CD4-positive, alpha-beta T cell (primary cell): ENCODE data around the gene WDR55. TPM values are rescaled to one million over a fixed set of nuclear protein-coding genes. Genes with fewer than 3 reads are reported as not detected.
A peak's percentile ranks its signal among the peaks of the same experiment; 100 is the strongest.
"Not testable (repeated sequence)": the region's sequence is repeated elsewhere in the genome, so short reads cannot be mapped to it uniquely, and the experiment has no call there.

ENCODE experiments used
- ATAC-seq: fragments of 200-7000 bp; cut with Tn5 transposase; one replicate; pipeline ENCODE4 v1.10.0; 2022; ENCODE audit warnings: mild to moderate bottlenecking; ENCODE audit not compliant: poor library complexity
- CTCF ChIA-PET: fragments of 350-600 bp; sonication (Branson Sonifier 250); formaldehyde crosslinking; loops from one replicate; lab custom pipeline; 2021; ENCODE audit warnings: antibody characterized with exemption, inconsistent platforms; lab: Charles Lee
- POLR2A ChIA-PET: fragments of 350-600 bp; sonication (Branson Sonifier 250); formaldehyde crosslinking; loops from one replicate; lab custom pipeline; 2021; ENCODE audit warnings: antibody characterized with exemption, inconsistent platforms; lab: Charles Lee
- DNase-seq, 14 experiments: peaks; one replicate each; pipeline ENCODE4 v3.0.0-alpha.2; 2013 to 2020; ENCODE audit warnings: mixed read lengths in 2 of 14
- H3K27ac ChIP-seq, 2 donors: one replicate each; pipeline versions ENCODE4 v1.5.1 to v1.7.0; 2013; ENCODE audit warnings: low read length in 2 of 2, low read depth in 1 of 2, mild to moderate bottlenecking in 1 of 2
- H3K27me3 ChIP-seq, 2 experiments: 1 replicate in 1 of 2; 2 replicates in 1 of 2; pipeline versions ENCODE4 v1.6.1 to v1.7.0; 2013; ENCODE audit warnings: low read length in 2 of 2, control low read depth in 1 of 2, mild to moderate bottlenecking in 1 of 2, moderate library complexity in 1 of 2; ENCODE audit not compliant: insufficient read depth in 2 of 2, control insufficient read depth in 1 of 2
- H3K36me3 ChIP-seq: one replicate; pipeline ENCODE4 v1.6.1; 2013; ENCODE audit warnings: low read length, control low read depth; ENCODE audit not compliant: insufficient read depth
- H3K4me1 ChIP-seq: one replicate; pipeline ENCODE4 v1.6.1; 2013; ENCODE audit warnings: low read length, control low read depth; ENCODE audit not compliant: insufficient read depth
- H3K4me3 ChIP-seq: one replicate; pipeline ENCODE4 v1.5.1; 2013; ENCODE audit warnings: mild to moderate bottlenecking, low read length, moderate library complexity
- H3K9me3 ChIP-seq, 2 experiments: 1 replicate in 1 of 2; 2 replicates in 1 of 2; pipeline versions ENCODE4 v1.6.1 to v1.7.0; 2013; ENCODE audit warnings: low read length in 2 of 2, mild to moderate bottlenecking in 2 of 2, control low read depth in 1 of 2, moderate library complexity in 1 of 2; ENCODE audit not compliant: control insufficient read depth in 1 of 2, insufficient read depth in 1 of 2
- H3K27ac Mint-ChIP-seq: one replicate; pipeline ENCODE4 v1.8.0; 2020; ENCODE audit warnings: mixed read lengths
- H3K27me3 Mint-ChIP-seq: one replicate; pipeline ENCODE4 v1.8.0; 2021; ENCODE audit warnings: mixed read lengths
- H3K36me3 Mint-ChIP-seq: one replicate; pipeline ENCODE4 v1.8.0; 2021; ENCODE audit warnings: low read depth, mixed read lengths
- H3K4me1 Mint-ChIP-seq: one replicate; pipeline ENCODE4 v1.8.0; 2021; ENCODE audit warnings: low read depth, mixed read lengths
- H3K4me3 Mint-ChIP-seq: one replicate; pipeline ENCODE4 v1.8.0; 2020; ENCODE audit warnings: mild to moderate bottlenecking, mixed read lengths
- H3K9me3 Mint-ChIP-seq: one replicate; pipeline ENCODE4 v1.8.0; 2020; ENCODE audit warnings: mixed read lengths
- intact Hi-C, 2 experiments: fragments of 100-400 bp; cut with DNase I in 1 of 2; cut with micrococcal nuclease in 1 of 2; formaldehyde crosslinking; loops; one replicate each; pipeline versions ENCODE4 v1.15.1 to v1.9.0; 2023 to 2025; cut with DNase I, micrococcal nuclease
- total RNA-seq, 174 experiments: library from RNA in 2 of 174; stranded (reverse) in 2 of 174; gene quantifications; one replicate each; pipeline ENCODE4 v1.2.3 and lab custom pipeline; 2021 to 2026
- TF ChIP-seq, protein P1 (sequence below): fragments of 200-600 bp; IDR thresholded peaks from one replicate; pipeline ENCODE4 v1.8.0; 2022; ENCODE audit warnings: antibody characterized with exemption, mild to moderate bottlenecking

Gene WDR55
- total RNA-seq, 2 experiments from 2014 or later: 40.1 to 42.9 TPM

DNA sequence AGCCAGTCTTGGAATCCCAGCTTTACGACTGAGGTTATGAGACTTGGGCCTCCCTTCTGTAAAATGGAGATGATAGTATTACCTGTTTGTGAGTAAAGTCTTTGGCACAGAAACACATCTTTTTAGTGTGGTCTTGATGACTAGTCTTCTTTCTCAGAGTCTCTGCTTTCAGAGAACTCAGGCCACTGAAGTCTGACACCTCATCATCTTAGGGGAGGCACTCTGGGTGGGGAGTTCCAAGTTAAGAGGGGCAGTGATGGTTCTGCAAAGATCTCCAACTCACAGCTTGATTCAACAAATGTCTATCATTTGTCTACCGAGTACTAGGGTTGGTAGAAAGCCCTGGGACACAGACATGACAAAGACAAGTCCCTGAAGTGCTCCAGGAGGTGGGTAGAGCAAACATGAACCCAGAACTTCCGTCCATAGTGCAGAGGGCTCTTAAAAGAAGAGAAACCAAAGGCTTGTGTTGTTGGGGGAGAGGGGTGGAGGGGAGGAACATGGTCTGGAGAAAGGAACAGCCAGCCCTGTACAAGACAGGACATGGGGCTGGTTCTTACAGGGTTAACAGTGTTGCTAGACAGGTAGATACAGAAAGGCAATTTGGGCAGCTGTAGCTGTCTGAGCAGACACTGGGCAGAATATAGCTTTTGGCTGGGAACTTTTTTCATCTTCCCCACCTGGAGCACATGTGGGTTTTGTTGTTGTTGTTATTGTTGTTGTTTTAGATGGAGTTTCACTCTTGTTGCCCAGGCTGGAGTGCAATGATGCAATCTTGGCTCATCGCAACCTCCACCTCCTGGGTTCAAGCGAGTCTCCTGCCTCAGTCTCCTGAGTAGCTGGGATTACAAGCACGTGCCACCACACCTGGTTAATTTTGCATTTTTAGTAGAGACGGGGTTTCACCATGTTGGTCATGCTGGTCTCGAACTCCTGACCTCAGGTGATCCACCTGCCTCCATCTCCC, 29.1 kb upstream of the WDR55 start:
- H3K4me3 Mint-ChIP-seq: peak overlapping the region; percentile 64
- no peaks in the 10 kb centered on the region for H3K36me3 ChIP-seq
- CTCF ChIA-PET: interaction anchor here (0.9 to 3.1 kb wide), 5 partner anchors 12 to 88 kb away, joined by 3 to 18 read pairs (median 3); partner anchors contain the start of genes EIF4EBP3, IK and NDUFA2
- no peaks in the 10 kb centered on the region for H3K9me3 Mint-ChIP-seq
- H3K4me1 ChIP-seq: peaks cover 42% of the 10 kb centered on the region
- no peaks in the 10 kb centered on the region for H3K27me3 Mint-ChIP-seq
- POLR2A ChIA-PET: interaction anchor here (0.7 to 2.6 kb wide), 6 partner anchors 12 to 234 kb away, joined by 3 to 19 read pairs (median 4); partner anchors contain the start of genes ANKHD1, EIF4EBP3, IK and NDUFA2
- intact Hi-C loops: loop anchor here (1.0 to 10.0 kb wide), 6 partner anchors 57 to 531 kb away; partner anchors contain the start of genes ANKHD1 (in 1 of the 2), EIF4EBP3 (in 1 of the 2), HARS1 (in 1 of the 2) and HARS2 (in 1 of the 2)
- DNase-seq: no peak
- H3K4me3 ChIP-seq: no peak overlapping the region
- no peak for ATAC-seq
- peak overlapping the region; percentile 60 for H3K27ac Mint-ChIP-seq
- no peaks in the 10 kb centered on the region for H3K27me3 ChIP-seq
- H3K36me3 Mint-ChIP-seq: peaks cover 9% of the 10 kb centered on the region
- no peaks in the 10 kb centered on the region for H3K9me3 ChIP-seq
- H3K27ac ChIP-seq: no peak overlapping the region
- H3K4me1 Mint-ChIP-seq: peaks cover 44% of the 10 kb centered on the region
- TF ChIP-seq, protein P1, sequence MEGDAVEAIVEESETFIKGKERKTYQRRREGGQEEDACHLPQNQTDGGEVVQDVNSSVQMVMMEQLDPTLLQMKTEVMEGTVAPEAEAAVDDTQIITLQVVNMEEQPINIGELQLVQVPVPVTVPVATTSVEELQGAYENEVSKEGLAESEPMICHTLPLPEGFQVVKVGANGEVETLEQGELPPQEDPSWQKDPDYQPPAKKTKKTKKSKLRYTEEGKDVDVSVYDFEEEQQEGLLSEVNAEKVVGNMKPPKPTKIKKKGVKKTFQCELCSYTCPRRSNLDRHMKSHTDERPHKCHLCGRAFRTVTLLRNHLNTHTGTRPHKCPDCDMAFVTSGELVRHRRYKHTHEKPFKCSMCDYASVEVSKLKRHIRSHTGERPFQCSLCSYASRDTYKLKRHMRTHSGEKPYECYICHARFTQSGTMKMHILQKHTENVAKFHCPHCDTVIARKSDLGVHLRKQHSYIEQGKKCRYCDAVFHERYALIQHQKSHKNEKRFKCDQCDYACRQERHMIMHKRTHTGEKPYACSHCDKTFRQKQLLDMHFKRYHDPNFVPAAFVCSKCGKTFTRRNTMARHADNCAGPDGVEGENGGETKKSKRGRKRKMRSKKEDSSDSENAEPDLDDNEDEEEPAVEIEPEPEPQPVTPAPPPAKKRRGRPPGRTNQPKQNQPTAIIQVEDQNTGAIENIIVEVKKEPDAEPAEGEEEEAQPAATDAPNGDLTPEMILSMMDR: no peak

DNA sequence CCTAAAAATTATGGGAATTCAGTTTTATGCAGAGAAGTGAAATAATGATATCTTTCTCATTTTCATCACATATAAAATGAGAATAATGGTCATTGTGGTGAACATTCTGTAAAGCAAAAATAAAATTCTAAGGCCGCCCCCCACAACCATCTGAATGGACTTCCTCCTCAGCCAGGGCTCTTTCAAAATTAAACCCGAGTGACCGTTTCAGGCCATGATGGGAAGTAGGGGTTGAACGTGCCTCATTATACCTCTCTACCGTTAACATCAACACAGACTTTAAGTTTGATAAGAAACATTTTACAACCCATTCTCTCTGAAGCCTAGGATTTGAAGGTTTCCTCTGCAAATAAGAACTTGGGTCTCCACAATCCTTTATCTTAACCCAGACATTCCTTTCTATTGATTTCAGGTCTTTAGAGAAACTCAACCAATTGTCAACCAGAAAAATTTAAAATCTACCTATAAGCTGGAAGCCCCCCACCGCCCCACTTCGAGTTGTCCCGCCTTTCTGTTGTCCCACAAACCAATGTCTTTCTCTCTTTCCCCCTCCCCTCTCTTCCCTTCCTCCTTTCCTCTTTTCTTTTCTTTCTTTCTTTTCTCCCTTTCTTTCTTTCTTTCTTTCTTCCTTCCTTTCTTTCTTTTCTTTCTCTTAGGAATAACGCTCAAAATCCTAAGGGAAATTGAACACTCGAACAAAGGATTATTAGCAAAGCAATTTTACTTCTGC, 27.2 kb upstream of the WDR55 start:
- Mint-ChIP-seq H3K9me3 (no peaks in the 10 kb centered on the region), H3K27ac (peak overlapping the region; percentile 93), H3K27me3 (no peaks in the 10 kb centered on the region), H3K36me3 (peaks cover 23% of the 10 kb centered on the region), H3K4me1 (peaks cover 43% of the 10 kb centered on the region), H3K4me3 (peak overlapping the region; percentile 92)
- Histone ChIP-seq H3K4me1 (peaks cover 34% of the 10 kb centered on the region), H3K36me3 (peaks cover 10% of the 10 kb centered on the region), H3K4me3 (no peak overlapping the region), H3K27me3 (no peaks in the 10 kb centered on the region), H3K27ac (no peak overlapping the region), H3K9me3 (no peaks in the 10 kb centered on the region)
- no peak for DNase-seq
- TF ChIP-seq, protein P1: no peak
- intact Hi-C loops: loop anchor here (2.0 to 10.0 kb wide), 8 partner anchors 55 to 533 kb away; partner anchors contain the start of genes EIF4EBP3 (in 2 of the 2), ANKHD1 (in 1 of the 2), APBB3 (in 1 of the 2) and HARS1 (in 1 of the 2)
- ChIA-PET POLR2A (no interaction called here), CTCF (interaction anchor here (1.1 to 3.1 kb wide), 3 partner anchors 10 to 90 kb away, joined by 3 to 18 read pairs (median 14); partner anchors contain the start of genes EIF4EBP3, IK and NDUFA2)
- ATAC-seq: no peak

DNA sequence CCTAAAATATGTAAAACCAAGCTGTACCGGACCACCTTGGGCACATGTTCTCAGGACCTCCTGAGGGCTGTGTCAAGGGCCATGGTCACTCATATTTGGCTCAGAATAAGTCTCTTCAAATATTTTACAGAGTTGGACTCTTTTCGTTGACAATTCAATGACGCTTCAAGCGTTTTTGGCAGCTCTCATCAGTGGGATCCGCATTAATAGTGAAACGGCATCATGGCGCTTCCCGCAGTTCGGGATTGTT, 25.9 kb upstream of the WDR55 start:
- ChIA-PET POLR2A (interaction anchor here (0.6 to 2.4 kb wide), 9 partner anchors 9 to 237 kb away, joined by 3 to 48 read pairs (median 7); partner anchors contain the start of genes ANKHD1, APBB3, EIF4EBP3 and IK), CTCF (interaction anchor here (0.6 to 2.3 kb wide), 8 partner anchors 9 to 295 kb away, joined by 3 to 22 read pairs (median 4); partner anchors contain the start of genes EIF4EBP3, HARS1, HARS2 and IK)
- not testable (repeated sequence) for H3K9me3 ChIP-seq, DNase-seq, H3K27me3 ChIP-seq, H3K27me3 Mint-ChIP-seq, H3K9me3 Mint-ChIP-seq
- Mint-ChIP-seq H3K4me1 (peaks cover 33% of the 10 kb centered on the region), H3K4me3 (peak overlapping the region; percentile 92), H3K27ac (peak overlapping the region; percentile 93), H3K36me3 (peaks cover 28% of the 10 kb centered on the region)
- intact Hi-C loops: loop anchor here (1.0 to 10.0 kb wide), 10 partner anchors 8 to 534 kb away; partner anchors contain the start of genes APBB3 (in 2 of the 2), EIF4EBP3 (in 2 of the 2), SLC35A4 (in 2 of the 2) and ANKHD1 (in 1 of the 2)
- peaks cover 28% of the 10 kb centered on the region for H3K4me1 ChIP-seq
- peak; percentile 0 for ATAC-seq
- H3K27ac ChIP-seq: peak overlapping the region; percentile 72 to 94
- H3K4me3 ChIP-seq: peak overlapping the region; percentile 73
- peaks cover 22% of the 10 kb centered on the region for H3K36me3 ChIP-seq
